HCT116 (cell line): ENCODE results near the gene PLA2G5. TPM values are rescaled to one million over a fixed set of nuclear protein-coding genes. Genes with fewer than 3 reads are reported as not detected.
A peak's percentile ranks its signal among the peaks of the same experiment; 100 is the strongest.

Experiments used
- ATAC-seq: fragments of 200-7000 bp; cut with Tn5 transposase; 2 replicates; pipeline ENCODE4 v1.9.1; 2020; ENCODE audit warnings: mild to moderate bottlenecking, moderate library complexity
- Bru-seq: library from RNA; stranded (reverse); fragments of 400-500 nt; gene quantifications from one replicate; lab custom pipeline; 2021; lab: Mats Ljungman, UMichigan
- BruChase-seq, 2 experiments: library from RNA; stranded (reverse); fragments of 400-500 nt; gene quantifications; one replicate each; lab custom pipeline; 2021; lab: Mats Ljungman, UMichigan
- BruUV-seq: library from RNA; stranded (reverse); fragments of 400-500 nt; replicated peaks from 2 replicates; lab custom pipeline; 2021; lab: Mats Ljungman, UMichigan
- CTCF ChIA-PET: fragments of 300-600 bp; sonication (Branson Sonifier 250); formaldehyde crosslinking; loops from one replicate; lab custom pipeline; 2021; ENCODE audit warnings: antibody characterized with exemption; lab: Charles Lee
- POLR2A ChIA-PET: fragments of 300-600, 350-600 bp; sonication (Branson Sonifier 250); formaldehyde crosslinking; loops from one replicate; lab custom pipeline; 2021; ENCODE audit warnings: antibody characterized with exemption; lab: Charles Lee
- RAD21 ChIA-PET, 2 experiments: fragments of 300-600 bp; sonication (Branson Sonifier 250); formaldehyde crosslinking; loops; one replicate each; lab custom pipeline; 2023; ENCODE audit warnings: low total read pairs in 2 of 2; ENCODE audit not compliant: uncharacterized antibody in 2 of 2, unreplicated experiment in 2 of 2, low non-redundant PET in 1 of 2; lab: Charles Lee
- DNase-seq: peaks from one replicate; pipeline ENCODE4 v3.0.0-alpha.2; 2010; ENCODE audit warnings: low read depth, low spot score
- H2AFZ ChIP-seq: fragments of 200-600 bp; shearing (Covaris generic), sonication (generic); 2 replicates; pipeline ENCODE4 v1.6.1; 2017; ENCODE audit warnings: low read depth, mixed run types, mixed read lengths, antibody characterized with exemption, low read length; ENCODE audit not compliant: poor library complexity, severe bottlenecking
- H3K27ac ChIP-seq: 2 replicates; pipeline ENCODE4 v1.5.1; 2012; ENCODE audit warnings: low read depth, low read length
- H3K27me3 ChIP-seq: fragments of 200-600 bp; sonication (generic); 2 replicates; pipeline ENCODE4 v1.6.1; 2016; ENCODE audit warnings: mixed run types, low read length, mixed read lengths; ENCODE audit not compliant: insufficient read depth
- H3K36me3 ChIP-seq, 2 experiments: fragments of 200-500 bp in 1 of 2; fragments of 200-600 bp in 1 of 2; sonication (Bioruptor generic) in 1 of 2; sonication (generic) in 1 of 2; 2 replicates each; pipeline versions ENCODE4 v1.5.1 to v1.6.1; 2014 to 2016; ENCODE audit warnings: low read length in 2 of 2, inconsistent platforms in 1 of 2, mixed read lengths in 1 of 2, mixed run types in 1 of 2; ENCODE audit not compliant: insufficient read depth in 2 of 2, control insufficient read depth in 1 of 2
- H3K4me1 ChIP-seq, 2 experiments: fragments of 200-600 bp in 1 of 2; sonication (generic) in 1 of 2; 2 replicates each; pipeline versions ENCODE4 v1.5.1 to v1.6.1; 2012 to 2017; ENCODE audit warnings: low read length in 2 of 2, inconsistent platforms in 1 of 2, mild to moderate bottlenecking in 1 of 2, mixed read lengths in 1 of 2, mixed run types in 1 of 2, moderate library complexity in 1 of 2; ENCODE audit not compliant: insufficient read depth in 2 of 2, control insufficient read depth in 1 of 2
- H3K4me2 ChIP-seq: fragments of 200-600 bp; sonication (generic); 2 replicates; pipeline ENCODE4 v1.6.1; 2017; ENCODE audit warnings: mixed run types, low read length, mixed read lengths
- H3K4me3 ChIP-seq, 2 experiments: fragments of 200-600 bp in 1 of 2; sonication (generic) in 1 of 2; replicated peaks in 1 of 2; 2 replicates each; pipeline ENCODE4 v1.5.1; 2011 to 2016; ENCODE audit warnings: low read length in 2 of 2, control low read depth in 1 of 2, low read depth in 1 of 2, mild to moderate bottlenecking in 1 of 2, mixed read lengths in 1 of 2, mixed run types in 1 of 2
- H3K79me2 ChIP-seq: fragments of 200-600 bp; sonication (generic); 2 replicates; pipeline ENCODE4 v1.6.1; 2017; ENCODE audit warnings: mild to moderate bottlenecking, mixed run types, low read length, moderate library complexity, mixed read lengths; ENCODE audit not compliant: insufficient read depth
- H3K9ac ChIP-seq: fragments of 200-600 bp; sonication (generic); 2 replicates; pipeline ENCODE4 v1.6.1; 2016; ENCODE audit warnings: low read length, mixed read lengths
- H3K9me2 ChIP-seq: fragments of 200-600 bp; sonication (generic), shearing (Covaris generic); 2 replicates; pipeline ENCODE4 v1.6.1; 2017; ENCODE audit warnings: mixed run types, mild to moderate bottlenecking, moderate library complexity; ENCODE audit not compliant: insufficient read depth
- H3K9me3 ChIP-seq, 2 experiments: fragments of 200-500 bp in 1 of 2; fragments of 200-600 bp in 1 of 2; sonication (Bioruptor generic) in 1 of 2; sonication (generic) in 1 of 2; 2 replicates each; pipeline ENCODE4 v1.6.1; 2014 to 2017; ENCODE audit warnings: low read length in 2 of 2, mixed read lengths in 2 of 2, inconsistent platforms in 1 of 2, low read depth in 1 of 2, mild to moderate bottlenecking in 1 of 2, mixed run types in 1 of 2, moderate library complexity in 1 of 2; ENCODE audit not compliant: control insufficient read depth in 1 of 2, insufficient read depth in 1 of 2
- H4K20me1 ChIP-seq: fragments of 200-600 bp; sonication (generic), shearing (Covaris generic); 2 replicates; pipeline ENCODE4 v1.6.1; 2017; ENCODE audit warnings: mixed run types, mild to moderate bottlenecking, moderate library complexity; ENCODE audit not compliant: insufficient read depth
- ATF3 ChIP-seq: IDR thresholded peaks from 2 replicates; pipeline ENCODE4 v1.6.1; 2012
- CBX3 ChIP-seq: IDR thresholded peaks from 2 replicates; pipeline ENCODE4 v1.6.1; 2012; ENCODE audit warnings: low read depth
- CEBPB ChIP-seq: IDR thresholded peaks from 2 replicates; pipeline ENCODE4 v1.6.1; 2012; ENCODE audit warnings: low read depth
- CTCF ChIP-seq, 3 experiments: fragments of 200-600 bp in 1 of 3; sonication (generic) in 1 of 3; IDR thresholded peaks in 2 of 3; conservative IDR thresholded peaks in 1 of 3; 2 replicates each; pipeline ENCODE4 v1.5.1; 2012 to 2017; ENCODE audit warnings: low read depth in 2 of 3, low read length in 2 of 3, antibody characterized with exemption in 1 of 3, borderline replicate concordance in 1 of 3, control low read depth in 1 of 3, mild to moderate bottlenecking in 1 of 3, mixed read lengths in 1 of 3, mixed run types in 1 of 3, moderate library complexity in 1 of 3; ENCODE audit not compliant: insufficient read depth in 1 of 3
- EGR1 ChIP-seq: IDR thresholded peaks from 2 replicates; pipeline ENCODE4 v1.6.1; 2012; ENCODE audit warnings: low read depth
- ELF1 ChIP-seq: IDR thresholded peaks from 2 replicates; pipeline ENCODE4 v1.6.1; 2012; ENCODE audit warnings: low read depth, borderline replicate concordance
- EZH2phosphoT487 ChIP-seq: fragments of 200-600 bp; IDR thresholded peaks from 2 replicates; pipeline ENCODE4 v1.6.1; 2018; ENCODE audit warnings: antibody characterized with exemption, borderline replicate concordance
- FOSL1 ChIP-seq: IDR thresholded peaks from 2 replicates; pipeline ENCODE4 v1.6.1; 2012; ENCODE audit warnings: low read depth
- MAX ChIP-seq: IDR thresholded peaks from 2 replicates; pipeline ENCODE4 v1.6.1; 2012
- POLR2A ChIP-seq: IDR thresholded peaks from 2 replicates; pipeline ENCODE4 v1.7.0; 2011; ENCODE audit warnings: borderline replicate concordance; ENCODE audit not compliant: insufficient read depth, insufficient read length; ENCODE audit errors: extremely low read depth
- POLR2AphosphoS5 ChIP-seq: IDR thresholded peaks from 2 replicates; pipeline ENCODE4 v1.6.1; 2011; ENCODE audit warnings: mild to moderate bottlenecking, low read depth, low read length, moderate library complexity
- RAD21 ChIP-seq: IDR thresholded peaks from 2 replicates; pipeline ENCODE4 v1.6.1; 2012; ENCODE audit warnings: low read depth, mild to moderate bottlenecking
- REST ChIP-seq: IDR thresholded peaks from 2 replicates; pipeline ENCODE4 v1.6.1; 2012; ENCODE audit warnings: low read depth
- SP1 ChIP-seq: IDR thresholded peaks from 2 replicates; pipeline ENCODE4 v1.6.1; 2012; ENCODE audit warnings: low read depth
- TCF7L2 ChIP-seq: IDR thresholded peaks from 2 replicates; pipeline ENCODE4 v1.7.0; 2011; ENCODE audit warnings: borderline replicate concordance, inconsistent platforms; ENCODE audit not compliant: insufficient read depth, insufficient read length; ENCODE audit errors: extremely low read depth
- YY1 ChIP-seq: IDR thresholded peaks from 2 replicates; pipeline ENCODE4 v1.6.1; 2011; ENCODE audit warnings: low read length, low read depth, moderate library complexity, mild to moderate bottlenecking; ENCODE audit not compliant: insufficient replicate concordance; ENCODE audit errors: extremely low read depth
- ZFX ChIP-seq: fragments of 450-650 bp; IDR thresholded peaks from 2 replicates; pipeline ENCODE4 v1.6.1; 2017
- ZNF274 ChIP-seq: fragments of 200-500 bp; sonication (Bioruptor generic); IDR thresholded peaks from 2 replicates; pipeline ENCODE4 v1.6.1; 2014; ENCODE audit warnings: mild to moderate bottlenecking, low read depth, low read length, inconsistent platforms
- intact Hi-C: fragments of 100-400 bp; cut with micrococcal nuclease; formaldehyde crosslinking; loops from 2 replicates; pipeline ENCODE4 v1.10.0; 2022
- long read RNA-seq: library from polyadenylated mRNA; unstranded; transcript quantifications from one replicate; pipeline ENCODE4 v2.0.0, GENCODE V29; 2021; ENCODE audit not compliant: unreplicated experiment
- polyA plus RNA-seq: library from polyadenylated mRNA; unstranded; fragments of >200 nt; gene quantifications from 2 replicates; pipeline ENCODE4 v1.2.1, GENCODE V29; 2012; ENCODE audit warnings: missing spikeins
- total RNA-seq: library from RNA; stranded (reverse); gene quantifications from one replicate; pipeline ENCODE4 v1.2.1, GENCODE V29; 2021; ENCODE audit not compliant: unreplicated experiment

PLA2G5 gene
- not detected for total RNA-seq
- not detected in 2 replicates for polyA plus RNA-seq
- percentile 4 among the genes with signal in this experiment for Bru-seq, nascent RNA
- BruChase-seq, experiment 1, labeled RNA remaining after a 6-hour chase, result not detected
- BruChase-seq, experiment 2, labeled RNA remaining after a 2-hour chase, result percentile 7 among the genes with signal in this experiment
- long read RNA-seq, result 0 reads

- no peak for ATAC-seq
- no TSS peak for BruUV-seq
- DNase-seq, result no peak
- H4K20me1 ChIP-seq, result no peaks in the 10 kb centered on the region
- no peak within 1 kb of the TSS for H3K4me3 ChIP-seq
- no peak within 1 kb of the TSS for H3K27ac ChIP-seq
- CTCF ChIA-PET, result no interaction called here
- intact Hi-C loops, result no loop called here
- H3K9me2 ChIP-seq, result no peaks in the 10 kb centered on the region
- no peaks in the 10 kb centered on the region for H3K27me3 ChIP-seq
- TF ChIP-seq FOSL1 (no peak), EGR1 (no peak), CEBPB (no peak), MAX (no peak), TCF7L2 (no peak), POLR2A (no peak), EZH2phosphoT487 (no peak), CBX3 (no peak), YY1 (no peak), SP1 (no peak), ZNF274 (no peak), REST (no peak), CTCF (IDR thresholded peaks at IDR 0.05 in 2 of 3, conservative IDR thresholded peaks at IDR 0.05 in 1 of 3; ENCODE audit: borderline replicate concordance in 1 of 3, insufficient read depth in 1 of 3, low read depth in 2 of 3, low read length in 2 of 3) (no peak), ELF1 (no peak), POLR2AphosphoS5 (no peak), RAD21 (no peak), ATF3 (no peak), ZFX (no peak)
- POLR2A ChIA-PET, result no interaction called here
- RAD21 ChIA-PET, result no interaction called here
- no peak within 1 kb of the TSS for H3K4me2 ChIP-seq
- no peaks in the 10 kb centered on the region for H3K4me1 ChIP-seq
- H2AFZ ChIP-seq, result no peak within 1 kb of the TSS
- no peak within 1 kb of the TSS for H3K9ac ChIP-seq
- no peaks in the 10 kb centered on the region for H3K9me3 ChIP-seq
- H3K79me2 ChIP-seq, result no peaks in the 10 kb centered on the region
- no peaks in the 10 kb centered on the region for H3K36me3 ChIP-seq
Measured at GRCh38 chr1:20069874-20070273, at the start of gene PLA2G5. TSS of gene PLA2G5 (plus strand) at chr1:20070194. CDS start at chr1:20084831, 14,637 bp downstream.
